Astrocyte of the spinal cord (primary cell): Measurements from ENCODE around the gene TSGA10IP.

Source experiments
- DNase-seq: peaks from one replicate; pipeline ENCODE4 v3.0.0; 2011; ENCODE audit warnings: low read depth, low spot score
- H3K4me3 ChIP-seq: 2 replicates; pipeline ENCODE4 v1.5.1; 2011; ENCODE audit warnings: low read depth, mild to moderate bottlenecking, low read length, moderate library complexity
- in situ Hi-C: cut with HindIII; loops from 2 replicates; pipeline ENCODE4 v1.10.0; 2017; ENCODE audit warnings: low sequenced_read_pairs
- TF ChIP-seq, protein P1 (sequence below): IDR thresholded peaks from 2 replicates; pipeline ENCODE4 v1.5.1; 2012; ENCODE audit warnings: low read depth, mild to moderate bottlenecking, low read length, inconsistent platforms

The TSGA10IP gene

DNA sequence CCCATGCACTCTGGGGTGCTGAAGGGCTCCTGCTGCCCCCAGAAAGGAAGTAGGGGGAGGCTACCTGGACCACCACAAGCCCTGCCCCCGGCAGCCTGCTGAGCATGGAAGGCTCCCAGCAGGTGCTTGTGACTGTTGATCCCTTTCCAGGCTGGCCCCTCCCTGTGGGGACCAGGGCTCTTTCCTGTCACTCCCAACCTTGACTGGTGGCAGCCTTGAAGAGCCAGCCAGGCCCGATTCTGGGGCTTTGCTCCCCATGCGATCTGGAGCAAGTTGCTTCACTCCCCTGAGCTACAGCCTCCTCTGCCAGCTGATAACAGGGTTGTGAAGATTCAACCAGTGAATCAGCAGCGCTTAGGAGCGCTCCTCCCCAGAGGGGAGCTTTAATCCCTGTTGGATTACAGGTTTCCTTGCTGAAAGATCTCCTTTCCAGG is 61.9 kb downstream of the TSGA10IP start:
- no peak for DNase-seq
- TF ChIP-seq, protein P1, sequence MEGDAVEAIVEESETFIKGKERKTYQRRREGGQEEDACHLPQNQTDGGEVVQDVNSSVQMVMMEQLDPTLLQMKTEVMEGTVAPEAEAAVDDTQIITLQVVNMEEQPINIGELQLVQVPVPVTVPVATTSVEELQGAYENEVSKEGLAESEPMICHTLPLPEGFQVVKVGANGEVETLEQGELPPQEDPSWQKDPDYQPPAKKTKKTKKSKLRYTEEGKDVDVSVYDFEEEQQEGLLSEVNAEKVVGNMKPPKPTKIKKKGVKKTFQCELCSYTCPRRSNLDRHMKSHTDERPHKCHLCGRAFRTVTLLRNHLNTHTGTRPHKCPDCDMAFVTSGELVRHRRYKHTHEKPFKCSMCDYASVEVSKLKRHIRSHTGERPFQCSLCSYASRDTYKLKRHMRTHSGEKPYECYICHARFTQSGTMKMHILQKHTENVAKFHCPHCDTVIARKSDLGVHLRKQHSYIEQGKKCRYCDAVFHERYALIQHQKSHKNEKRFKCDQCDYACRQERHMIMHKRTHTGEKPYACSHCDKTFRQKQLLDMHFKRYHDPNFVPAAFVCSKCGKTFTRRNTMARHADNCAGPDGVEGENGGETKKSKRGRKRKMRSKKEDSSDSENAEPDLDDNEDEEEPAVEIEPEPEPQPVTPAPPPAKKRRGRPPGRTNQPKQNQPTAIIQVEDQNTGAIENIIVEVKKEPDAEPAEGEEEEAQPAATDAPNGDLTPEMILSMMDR = no peak
- H3K4me3 ChIP-seq = no peak overlapping the region
- in situ Hi-C loops = no loop called here

DNA sequence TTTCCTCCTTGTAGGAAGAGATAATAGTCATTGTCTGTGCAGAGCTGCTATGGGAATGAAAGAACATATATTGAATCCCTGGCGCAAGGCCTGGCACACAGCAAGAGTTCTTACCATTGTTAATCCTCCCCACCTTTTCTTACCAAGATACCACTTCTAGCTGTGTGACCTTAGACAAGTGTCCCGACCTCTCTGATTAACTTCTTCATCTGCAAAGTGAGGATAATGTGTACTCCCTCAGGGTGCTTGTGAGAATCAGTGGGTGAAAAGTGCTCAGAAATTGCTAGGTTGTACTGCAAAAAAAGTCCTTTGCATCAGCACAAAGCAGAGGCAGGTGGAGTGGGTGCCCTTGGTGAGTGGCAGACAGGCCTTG is 62.8 kb downstream of the TSGA10IP start:
- TF ChIP-seq, protein P1 = no peak
- H3K4me3 ChIP-seq = no peak overlapping the region
- in situ Hi-C loops = no loop called here
- no peak for DNase-seq

DNA sequence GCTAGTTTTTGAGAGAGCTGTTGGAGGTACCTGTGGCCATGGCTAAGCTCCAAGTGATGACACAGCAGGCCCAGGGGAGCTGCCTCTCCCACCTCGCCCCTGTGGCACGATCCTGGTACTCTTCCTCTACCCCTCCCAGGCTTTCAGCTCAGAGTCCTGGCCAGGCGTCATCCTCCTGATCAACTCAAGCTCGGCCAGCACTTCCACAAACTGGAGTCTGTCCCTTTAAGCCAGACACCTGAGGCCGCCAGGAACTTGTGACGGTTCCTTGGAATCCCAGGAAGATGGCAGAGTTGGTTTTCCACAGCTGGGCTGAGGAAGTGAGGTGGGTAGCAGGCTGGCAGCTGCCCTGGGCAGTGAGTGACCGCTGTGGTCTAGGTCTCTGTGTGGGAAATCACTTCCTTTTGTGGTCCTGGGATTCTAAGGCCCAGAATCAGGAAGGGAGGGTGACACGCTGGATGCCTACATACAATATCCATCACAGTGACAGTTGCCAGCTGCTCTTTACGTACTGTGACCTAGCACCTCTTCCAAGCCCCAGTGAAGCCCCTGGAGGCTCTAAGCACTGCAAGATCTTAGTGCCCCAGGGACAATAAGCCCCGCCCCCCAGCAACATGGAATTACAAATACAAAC is 63.3 kb downstream of the TSGA10IP start:
- TF ChIP-seq, protein P1 = no peak
- DNase-seq = no peak
- in situ Hi-C loops = no loop called here
- H3K4me3 ChIP-seq = no peak overlapping the region
